GM13976 (cell line): ENCODE results near the gene HDAC7.

ENCODE experiments used
- DNase-seq: peaks from one replicate; pipeline ENCODE4 v3.0.0; 2012; ENCODE audit warnings: low spot score
- in situ Hi-C: fragments of 300-500 bp; cut with MboI; formaldehyde crosslinking; loops from one replicate; pipeline ENCODE4 v1.12.0; 2022; ENCODE audit warnings: low sequenced_read_pairs, mixed read lengths, inconsistent platforms; ENCODE audit not compliant: unreplicated experiment
- TF ChIP-seq, protein P1 (sequence below): IDR thresholded peaks from 2 replicates; pipeline ENCODE4 v1.5.1; 2012; ENCODE audit warnings: borderline replicate concordance, mild to moderate bottlenecking; ENCODE audit not compliant: insufficient read depth; ENCODE audit errors: extremely low read depth, missing control alignments, control extremely low read depth

Gene HDAC7

GRCh38 chr12:47754126-47754525 is 65.6 kb downstream of the HDAC7 start:
- TF ChIP-seq, protein P1, sequence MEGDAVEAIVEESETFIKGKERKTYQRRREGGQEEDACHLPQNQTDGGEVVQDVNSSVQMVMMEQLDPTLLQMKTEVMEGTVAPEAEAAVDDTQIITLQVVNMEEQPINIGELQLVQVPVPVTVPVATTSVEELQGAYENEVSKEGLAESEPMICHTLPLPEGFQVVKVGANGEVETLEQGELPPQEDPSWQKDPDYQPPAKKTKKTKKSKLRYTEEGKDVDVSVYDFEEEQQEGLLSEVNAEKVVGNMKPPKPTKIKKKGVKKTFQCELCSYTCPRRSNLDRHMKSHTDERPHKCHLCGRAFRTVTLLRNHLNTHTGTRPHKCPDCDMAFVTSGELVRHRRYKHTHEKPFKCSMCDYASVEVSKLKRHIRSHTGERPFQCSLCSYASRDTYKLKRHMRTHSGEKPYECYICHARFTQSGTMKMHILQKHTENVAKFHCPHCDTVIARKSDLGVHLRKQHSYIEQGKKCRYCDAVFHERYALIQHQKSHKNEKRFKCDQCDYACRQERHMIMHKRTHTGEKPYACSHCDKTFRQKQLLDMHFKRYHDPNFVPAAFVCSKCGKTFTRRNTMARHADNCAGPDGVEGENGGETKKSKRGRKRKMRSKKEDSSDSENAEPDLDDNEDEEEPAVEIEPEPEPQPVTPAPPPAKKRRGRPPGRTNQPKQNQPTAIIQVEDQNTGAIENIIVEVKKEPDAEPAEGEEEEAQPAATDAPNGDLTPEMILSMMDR = no peak
- no peak for DNase-seq
- in situ Hi-C loops = no loop called here

DNA sequence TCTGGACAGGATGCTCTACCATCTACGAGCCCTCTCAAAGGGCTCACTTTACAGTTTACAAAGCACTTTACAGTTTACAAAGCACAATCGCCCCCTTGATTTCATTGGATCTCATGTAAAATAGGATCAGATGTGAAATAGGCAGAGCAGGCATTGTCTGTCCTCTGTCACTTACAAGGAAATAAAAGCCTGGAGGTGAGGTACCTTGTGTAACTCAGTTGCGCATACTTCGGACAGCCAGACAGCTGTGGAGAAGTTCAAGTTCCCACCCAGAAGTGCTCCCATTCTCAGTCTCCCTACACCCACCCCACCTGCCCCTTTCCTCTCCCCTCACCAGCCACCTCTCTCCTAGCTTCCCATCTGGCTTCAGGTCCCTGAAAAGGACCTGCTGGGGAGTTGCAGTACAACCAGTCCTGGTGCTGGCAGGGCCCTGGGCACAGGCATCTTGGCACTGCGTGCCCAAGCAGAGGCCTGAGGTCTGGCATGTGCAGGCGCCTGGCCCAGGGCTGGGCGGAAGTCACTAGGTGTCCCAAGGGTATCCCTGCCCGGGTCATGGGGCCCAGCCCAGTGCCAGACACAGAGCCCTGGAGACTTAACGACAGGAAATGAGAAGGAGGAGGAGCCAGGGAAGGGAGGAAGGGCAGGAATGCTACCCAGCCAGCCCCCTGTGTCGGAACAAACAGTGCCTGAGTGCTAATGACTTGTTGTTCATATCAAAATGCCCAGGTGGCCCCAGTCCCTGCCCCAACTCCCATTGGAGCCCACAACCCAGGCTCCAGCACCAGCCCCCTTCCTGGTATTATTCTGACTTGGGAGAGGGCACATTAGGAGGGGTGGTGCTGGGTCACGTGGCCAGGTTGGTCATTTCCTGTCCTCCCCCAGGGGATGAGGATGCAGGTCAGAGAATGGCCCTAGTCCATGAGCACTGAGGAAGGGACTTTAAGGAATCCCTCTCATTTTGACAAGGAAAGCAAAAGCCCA is 66.4 kb downstream of the HDAC7 start:
- TF ChIP-seq, protein P1 = no peak
- in situ Hi-C loops = no loop called here

GRCh38 chr12:47752552-47752951 is 67.2 kb downstream of the HDAC7 start:
- in situ Hi-C loops = no loop called here
- no peak for DNase-seq

More for the DNA sequence above, 66.4 kb downstream of the HDAC7 start:
- DNase-seq = no peak

DNA sequence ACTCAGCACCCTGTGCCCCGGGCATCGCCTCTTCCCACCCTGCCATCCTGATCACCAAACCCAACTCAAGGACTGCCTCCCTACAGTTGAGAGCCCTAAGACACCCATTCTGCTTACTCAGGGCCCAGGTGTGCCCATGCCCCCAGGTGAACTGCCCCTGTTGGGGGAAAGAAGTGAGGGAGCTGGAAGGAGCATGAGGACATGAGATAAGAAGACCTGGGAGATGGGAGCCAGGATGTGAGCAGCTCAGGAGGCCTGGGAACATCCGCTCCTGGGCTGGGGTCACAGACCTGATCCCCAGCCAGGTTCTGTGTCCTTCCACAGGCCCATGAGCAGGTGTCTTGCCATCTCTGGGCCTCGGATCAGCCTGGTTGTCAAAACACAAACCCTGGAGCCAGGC is 67.6 kb downstream of the HDAC7 start:
- in situ Hi-C loops = no loop called here
- TF ChIP-seq, protein P1 = no peak
- DNase-seq = no peak

More at GRCh38 chr12:47752552-47752951, 67.2 kb downstream of the HDAC7 start:
- TF ChIP-seq, protein P1 = no peak

DNA sequence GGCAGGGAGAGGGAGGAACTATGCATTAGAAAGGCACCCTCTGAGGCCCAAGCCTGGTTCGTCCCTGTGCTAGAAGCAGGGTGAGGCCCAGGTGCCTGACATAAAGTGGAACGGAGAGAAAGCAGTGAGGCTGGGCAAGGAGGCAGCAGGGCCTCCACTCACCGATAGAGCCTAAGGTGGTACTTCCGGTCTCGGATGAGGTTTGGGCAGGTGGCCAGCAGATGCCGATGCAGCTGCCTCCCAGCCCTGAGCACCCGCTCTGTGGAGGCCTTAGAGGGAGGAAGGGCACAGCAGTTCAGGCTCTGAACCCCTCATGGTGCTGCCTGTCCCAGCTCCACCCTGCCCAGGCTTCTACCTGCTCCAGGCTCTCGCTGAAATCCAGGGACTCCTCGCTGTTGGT is 68.1 kb downstream of the HDAC7 start:
- in situ Hi-C loops = no loop called here
- TF ChIP-seq, protein P1 = no peak
- DNase-seq = no peak

DNA sequence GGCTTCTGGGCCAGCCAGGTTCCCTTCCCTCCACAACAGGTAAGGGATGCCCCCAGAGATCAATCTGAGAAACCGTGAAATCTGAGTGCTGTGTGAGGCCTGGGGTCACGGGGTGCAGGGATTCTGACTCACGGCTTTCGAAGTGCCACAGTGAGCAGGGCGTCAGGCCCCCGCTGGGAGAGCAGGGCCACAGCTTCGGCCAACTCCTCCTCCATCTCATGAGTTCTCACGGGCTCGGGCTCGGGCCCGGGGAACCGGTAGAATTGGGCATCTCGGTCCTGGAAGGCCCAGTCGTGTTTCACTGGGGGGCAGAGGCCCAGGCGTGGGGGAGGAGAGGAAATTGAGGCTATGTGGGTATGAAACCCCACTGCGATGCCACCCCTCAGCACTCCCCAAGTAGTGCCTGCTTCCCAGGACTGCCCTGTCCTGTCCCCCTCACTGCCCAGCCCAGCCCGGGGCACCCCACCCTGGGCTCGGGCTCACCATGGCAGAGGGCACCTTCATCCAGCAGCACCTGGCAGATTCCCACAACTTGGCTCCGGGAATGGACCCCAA is 68.7 kb downstream of the HDAC7 start:
- TF ChIP-seq, protein P1 = no peak
- DNase-seq = no peak
- in situ Hi-C loops = no loop called here
